ENCODE results near the gene IFT80. TPM values are rescaled to one million over a fixed set of nuclear protein-coding genes. Genes with fewer than 3 reads are reported as not detected.

The IFT80 gene
- total RNA-seq, 1 donor from 2014 or later = 8.3 TPM

DNA sequence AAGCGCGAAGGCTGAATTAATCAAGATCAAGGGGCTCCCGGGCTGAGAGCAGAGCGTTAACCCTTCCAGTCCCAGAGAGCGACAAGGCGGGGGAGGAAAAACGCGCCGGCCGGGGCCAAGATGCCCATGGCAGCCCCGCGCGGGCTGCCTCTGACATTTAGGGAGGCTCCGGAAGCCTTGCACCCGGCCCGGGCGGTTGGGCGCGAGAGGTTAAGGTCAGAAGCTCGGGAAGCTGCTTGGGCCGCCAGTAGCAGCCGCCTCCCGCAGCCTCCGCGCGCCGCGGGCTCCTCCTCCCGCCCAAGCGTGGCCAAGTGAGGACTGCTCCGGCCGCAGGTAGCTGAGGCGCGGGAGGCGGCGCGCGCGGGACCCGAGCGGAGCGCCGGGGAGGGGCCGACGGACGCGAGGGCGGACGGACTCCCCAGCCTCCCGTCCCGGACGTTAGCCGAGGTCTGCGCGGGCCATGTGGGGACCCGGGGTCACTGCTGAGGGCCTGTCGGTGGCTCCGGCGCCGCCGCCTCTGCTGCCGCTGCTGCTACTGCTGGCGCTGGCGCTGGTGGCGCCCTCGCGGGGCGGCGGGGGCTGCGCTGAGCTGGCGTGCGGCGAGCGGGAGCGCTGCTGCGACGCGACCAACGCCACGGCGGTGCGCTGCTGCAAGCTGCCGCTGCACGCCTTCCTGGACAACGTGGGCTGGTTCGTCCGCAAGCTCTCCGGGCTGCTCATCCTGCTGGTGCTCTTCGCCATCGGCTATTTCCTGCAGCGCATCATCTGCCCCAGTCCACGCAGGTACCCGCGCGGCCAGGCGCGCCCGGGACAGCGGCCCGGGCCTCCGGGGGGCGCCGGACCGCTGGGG is 173.6 kb downstream of the IFT80 start, which contains the start of gene C3orf80:
Gene C3orf80, plus strand, starts transcription at position 247 of the 850 bp plus-strand sequence. Its CDS starts 214 bp downstream, at position 461.
- ATAC-seq (ENCODE audit: poor library complexity) = peak; percentile 93
- peak; percentile 66 for DNase-seq
- intact Hi-C loops (cut with DNase I) = no loop called here

DNA sequence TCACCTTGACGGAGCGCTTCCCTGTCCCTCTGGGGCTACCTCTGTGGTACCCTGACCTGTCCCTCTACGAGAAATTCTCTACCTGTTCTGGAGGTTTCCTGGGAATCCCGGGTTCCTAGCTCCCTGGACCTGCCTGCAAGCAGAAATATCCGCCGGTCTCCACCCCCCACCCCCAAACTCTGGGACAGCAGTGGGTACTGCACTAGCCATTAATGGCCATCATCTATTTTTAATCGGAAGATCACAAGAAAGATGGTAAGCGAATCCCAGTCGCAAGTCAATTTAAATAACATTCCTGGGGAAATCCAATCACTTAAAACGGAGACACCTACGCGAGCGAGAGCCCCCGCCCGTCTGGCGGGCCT is 174.2 kb downstream of the IFT80 start:
- ATAC-seq (ENCODE audit: poor library complexity) (no peak), DNase-seq (no peak)
- intact Hi-C loops (cut with DNase I) = no loop called here

DNA sequence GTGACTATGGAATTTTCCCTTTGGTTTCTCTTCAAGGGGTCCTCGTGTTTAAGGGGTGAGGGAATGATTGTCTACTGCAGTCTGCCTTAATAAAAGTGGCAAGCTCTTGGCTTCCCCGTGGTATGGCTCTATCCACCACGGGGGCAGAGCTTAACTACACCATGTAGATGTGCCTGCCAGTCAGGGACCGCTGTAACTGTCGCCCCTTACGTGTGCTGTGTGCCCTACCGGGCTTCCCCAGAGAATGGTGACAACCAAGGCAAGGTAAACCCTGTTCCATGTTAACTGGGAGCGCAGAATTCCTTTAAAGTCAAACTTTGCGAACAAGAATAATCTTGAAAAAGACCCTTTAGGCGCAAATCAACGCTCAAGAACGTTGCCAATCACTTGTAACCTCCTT is 174.8 kb downstream of the IFT80 start:
- no peak for ATAC-seq (ENCODE audit: poor library complexity)
- intact Hi-C loops (cut with DNase I) = no loop called here
- no peak for DNase-seq

GRCh38 chr3:160221019-160221418 is 178.0 kb downstream of the IFT80 start:
- ATAC-seq (ENCODE audit: poor library complexity) = no peak
- intact Hi-C loops (cut with DNase I) = no loop called here

DNA sequence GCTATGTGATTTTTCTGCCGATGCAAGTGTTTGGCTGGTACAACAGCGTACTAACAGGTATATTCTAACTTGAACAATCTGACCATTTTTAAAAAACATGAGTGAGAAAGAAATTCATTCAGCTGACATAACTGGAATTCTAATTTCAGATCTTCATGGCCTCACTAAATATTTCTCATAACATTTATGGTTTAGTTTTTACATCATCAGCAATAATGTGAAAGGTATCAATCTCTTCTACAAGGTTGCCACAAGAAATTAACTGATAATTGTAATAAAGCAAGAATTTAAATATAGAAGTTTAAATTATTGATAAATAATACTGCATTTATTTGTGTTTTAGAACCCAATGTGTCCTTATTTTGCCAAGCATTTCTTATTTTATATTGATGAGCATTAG is 179.0 kb downstream of the IFT80 start:
- ATAC-seq (ENCODE audit: poor library complexity) (no peak), DNase-seq (no peak)
- intact Hi-C loops (cut with DNase I) = no loop called here

More at GRCh38 chr3:160221019-160221418, 178.0 kb downstream of the IFT80 start:
- no peak for DNase-seq

GRCh38 chr3:160218136-160218535 is 180.9 kb downstream of the IFT80 start:
- intact Hi-C loops (cut with DNase I) = no loop called here
- no peak for ATAC-seq (ENCODE audit: poor library complexity)
- no peak for DNase-seq

GRCh38 chr3:160217675-160218074 is 181.3 kb downstream of the IFT80 start:
- intact Hi-C loops (cut with DNase I) = no loop called here
- ATAC-seq (ENCODE audit: poor library complexity) (no peak), DNase-seq (no peak)

GRCh38 chr3:160213191-160213590 is 185.8 kb downstream of the IFT80 start:
- DNase-seq (no peak), ATAC-seq (ENCODE audit: poor library complexity) (no peak)
- intact Hi-C loops (cut with DNase I) = no loop called here

DNA sequence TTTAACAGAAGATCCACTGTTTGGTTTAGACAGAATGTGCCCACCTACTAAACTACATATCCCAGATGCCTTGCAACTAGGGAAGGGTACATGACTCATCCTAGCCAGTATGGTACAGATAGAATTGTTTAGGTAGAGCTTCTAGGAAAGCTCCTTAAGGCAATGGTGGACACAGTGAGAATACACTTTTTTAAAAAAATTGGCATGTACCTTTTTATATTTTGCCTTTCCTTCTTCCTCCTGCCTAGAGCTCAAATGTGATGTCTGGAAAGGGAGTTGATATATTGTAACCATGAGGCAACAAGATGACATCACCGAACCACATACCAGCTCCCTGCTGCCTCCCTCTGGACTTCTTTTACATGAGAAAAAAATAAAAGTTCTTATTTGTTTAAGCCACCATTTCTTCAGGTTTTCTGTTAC is 188.2 kb downstream of the IFT80 start:
- DNase-seq = no peak
- intact Hi-C loops (cut with DNase I) = no loop called here
- no peak for ATAC-seq (ENCODE audit: poor library complexity)

DNA sequence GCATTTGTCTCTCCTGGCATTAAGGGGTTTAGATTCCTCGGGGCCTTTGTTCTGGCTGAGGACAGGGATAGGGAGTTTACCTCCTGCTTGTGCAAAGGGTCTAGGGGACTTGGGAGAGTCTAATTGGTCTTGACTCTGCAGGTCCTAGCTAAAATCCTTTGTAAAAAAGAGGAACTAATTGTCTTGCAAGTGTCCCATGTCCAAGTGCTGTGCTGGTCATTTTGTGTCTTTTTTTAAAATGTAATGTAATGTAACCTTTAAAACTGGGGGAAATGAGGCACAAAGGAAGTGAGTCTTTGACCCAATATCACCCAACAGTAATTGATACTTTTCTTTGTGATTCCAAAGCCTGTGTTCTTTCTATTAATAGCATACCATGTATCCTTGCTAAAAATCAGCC is 188.7 kb downstream of the IFT80 start:
- ATAC-seq (ENCODE audit: poor library complexity) = no peak
- no peak for DNase-seq
- intact Hi-C loops (cut with DNase I) = no loop called here

Small RNA genes lying within 50 kb of the gene (microRNA-seq; reads per million reads assigned to microRNA genes)
- gene MIR15B (697 reads per million, percentile 80 among the genes with 10 or more reads in this experiment), gene MIR16-2 (457 reads per million, percentile 74 among the genes with 10 or more reads in this experiment)

Other genes with a start within 250 kb of the IFT80 start
- not detected for gene C3orf80, start 173.8 kb downstream of the IFT80 start, total RNA-seq
- gene SMC4, start 425 bp upstream of the IFT80 start, total RNA-seq = 19.4 TPM
- 0.19 TPM for gene TRIM59, start 50.6 kb upstream of the IFT80 start, total RNA-seq
- 114 TPM for gene KPNA4, start 166.3 kb upstream of the IFT80 start, total RNA-seq

All from Right ventricle myocardium superior (tissue), 1 donor.